NCI-H510A treated with DMSO at 0.1 percent for 48 hours (cell line): ENCODE measurements around the gene SLC38A1.

ENCODE experiments used
- DNase-seq: peaks from one replicate; lab custom pipeline; 2025; lab: John Stamatoyannopoulos, UW

SLC38A1 gene

DNA sequence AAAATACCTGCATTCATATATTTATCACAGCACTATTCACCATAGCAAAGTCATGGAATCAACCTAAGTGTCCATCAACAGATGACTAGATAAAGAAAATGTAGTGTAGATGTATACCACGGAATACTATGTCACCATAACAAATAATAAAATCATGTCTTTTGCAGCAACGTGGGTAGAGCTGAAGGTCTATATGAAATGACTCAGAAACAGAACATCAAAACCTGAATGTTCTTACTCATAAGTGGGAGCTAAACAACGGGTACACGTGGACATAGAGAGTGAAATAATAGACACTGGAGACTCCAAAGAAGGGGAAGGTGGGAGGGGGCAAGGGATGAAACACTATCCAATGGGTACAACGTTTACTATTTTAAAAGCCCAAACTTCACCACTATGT is 37.9 kb downstream of the SLC38A1 start:
- DNase-seq: no peak

DNA sequence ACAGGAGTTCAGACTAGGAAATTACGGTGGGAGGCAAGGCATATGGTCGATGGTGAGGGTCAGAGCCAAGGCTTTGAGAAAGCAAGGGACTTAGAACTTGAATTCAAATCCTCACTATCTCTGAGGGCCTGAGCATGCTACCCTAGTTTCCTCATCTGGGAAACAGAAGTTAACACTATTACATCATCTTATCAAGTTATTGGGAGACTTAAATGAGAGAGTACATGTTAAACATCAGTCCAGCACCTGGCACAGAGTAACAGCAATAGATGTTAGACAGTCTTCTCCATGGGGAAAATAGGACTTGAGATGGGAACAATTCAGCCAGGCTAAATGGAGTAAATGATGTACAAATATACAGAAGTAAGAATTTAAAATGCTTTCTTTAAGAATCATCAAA is 38.5 kb downstream of the SLC38A1 start:
- no peak for DNase-seq

DNA sequence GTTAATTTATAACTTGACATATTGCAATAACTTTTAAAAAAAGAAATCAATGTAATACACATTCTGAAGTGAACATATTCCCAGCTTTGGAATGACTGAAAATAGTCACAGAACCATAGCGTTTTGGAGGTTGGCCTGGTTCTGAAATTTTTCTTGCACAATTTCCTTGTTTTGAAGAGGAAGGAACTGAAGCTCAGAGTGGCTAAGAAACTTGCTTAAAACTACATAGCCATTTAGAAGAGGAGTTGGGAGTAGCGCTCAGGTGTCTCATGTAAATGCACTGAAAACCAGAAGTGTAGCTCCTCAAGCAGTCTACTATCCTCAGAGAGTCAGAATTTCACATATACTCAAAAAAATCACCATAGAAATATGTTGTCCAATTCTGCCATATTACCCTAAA is 41.2 kb downstream of the SLC38A1 start:
- no peak for DNase-seq

DNA sequence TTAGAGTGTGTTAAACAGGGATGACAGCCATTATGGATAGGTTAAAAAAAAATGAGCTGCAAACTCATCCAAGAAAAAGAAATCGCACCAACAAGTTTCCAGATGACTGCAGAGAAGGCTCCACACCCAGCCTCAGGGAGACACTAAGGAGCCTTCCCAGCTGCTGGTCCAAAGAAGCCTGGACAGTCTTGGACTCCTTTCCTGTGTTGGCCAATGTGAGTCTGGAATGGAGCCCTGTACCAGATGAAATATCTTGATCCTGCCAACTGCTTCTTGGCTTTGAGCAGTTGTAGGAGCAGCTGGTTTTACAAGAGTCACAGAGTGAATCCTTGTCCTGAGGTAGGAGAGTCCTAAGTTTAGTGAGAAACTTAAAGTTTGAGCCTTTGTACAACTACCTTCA is 44.5 kb downstream of the SLC38A1 start:
- DNase-seq: no peak

DNA sequence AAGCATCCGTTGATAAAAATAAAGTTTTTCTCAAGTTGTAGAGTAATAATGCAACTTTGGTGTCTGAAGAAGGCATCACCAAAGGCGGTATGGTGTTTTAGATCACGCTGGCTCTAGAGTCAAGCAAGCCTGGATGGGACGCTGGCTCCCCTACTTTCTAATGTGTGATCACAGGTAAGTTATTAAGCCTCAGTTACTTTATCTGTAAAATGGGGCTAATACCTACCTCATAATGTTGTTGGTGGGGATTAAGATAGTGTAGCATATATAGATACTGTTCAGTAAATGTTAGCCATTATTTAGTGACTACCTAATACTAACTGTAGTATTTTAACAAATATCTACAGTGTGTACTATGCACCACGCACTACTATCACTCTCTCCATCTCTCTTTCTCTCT is 45.8 kb downstream of the SLC38A1 start:
- no peak for DNase-seq

DNA sequence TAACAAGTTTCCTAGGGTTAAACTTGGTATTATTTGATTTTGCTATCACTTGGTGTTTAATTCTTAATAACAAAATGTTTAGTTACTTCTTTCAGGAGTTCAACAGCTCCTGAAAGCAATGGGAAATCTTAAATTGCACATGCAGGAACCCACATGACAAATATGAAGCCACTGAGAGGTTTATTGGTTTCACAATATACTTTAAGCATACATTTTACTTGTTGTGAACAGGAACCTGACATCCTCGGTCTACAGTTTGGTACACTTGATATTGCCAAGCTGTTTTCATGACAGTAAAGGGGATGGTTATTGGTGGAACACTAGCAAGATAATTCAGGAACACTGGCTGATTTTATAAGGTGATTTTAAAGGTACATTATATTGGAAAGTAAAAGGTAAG is 46.2 kb downstream of the SLC38A1 start:
- DNase-seq: no peak

DNA sequence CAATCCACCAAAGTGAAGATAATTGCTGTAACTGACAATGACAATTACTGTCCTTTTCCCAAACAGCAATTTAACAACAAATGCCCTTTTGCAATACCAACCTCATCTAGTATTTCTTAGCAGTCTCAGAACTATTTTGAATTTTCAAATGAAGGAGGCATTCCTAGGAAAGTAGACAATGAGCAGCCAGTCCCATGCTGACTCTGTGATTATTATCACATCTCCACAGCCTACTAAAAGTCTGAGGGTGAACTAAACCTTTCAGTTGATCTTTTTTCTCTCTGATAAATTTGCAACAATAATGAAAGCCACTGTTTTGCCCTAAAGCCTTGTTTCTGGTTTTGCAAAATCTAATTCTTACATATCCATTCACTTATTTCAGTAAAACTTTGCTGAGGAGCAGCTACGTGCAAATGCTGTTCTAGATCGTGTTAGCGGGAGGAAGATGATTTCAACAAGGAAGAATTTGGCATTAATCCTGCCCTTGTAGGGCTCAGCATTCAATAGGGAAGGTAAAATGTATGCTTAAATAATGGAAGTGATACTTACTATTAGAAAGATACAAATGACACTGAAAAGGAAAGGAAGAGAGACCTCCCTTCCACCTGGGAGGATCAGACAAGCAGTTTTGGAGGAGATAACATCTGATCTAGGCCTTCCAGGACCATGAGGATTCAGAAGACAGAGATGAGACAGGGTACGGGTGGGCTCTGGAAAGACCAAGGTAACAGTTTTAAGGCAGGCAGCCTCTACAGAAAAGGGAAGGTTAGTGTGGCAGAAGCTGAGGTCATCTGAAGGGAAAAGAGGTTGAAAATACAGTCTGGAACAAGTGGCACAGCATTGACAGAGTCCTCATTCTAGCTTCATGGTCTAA is 47.4 kb downstream of the SLC38A1 start:
- DNase-seq: no peak

DNA sequence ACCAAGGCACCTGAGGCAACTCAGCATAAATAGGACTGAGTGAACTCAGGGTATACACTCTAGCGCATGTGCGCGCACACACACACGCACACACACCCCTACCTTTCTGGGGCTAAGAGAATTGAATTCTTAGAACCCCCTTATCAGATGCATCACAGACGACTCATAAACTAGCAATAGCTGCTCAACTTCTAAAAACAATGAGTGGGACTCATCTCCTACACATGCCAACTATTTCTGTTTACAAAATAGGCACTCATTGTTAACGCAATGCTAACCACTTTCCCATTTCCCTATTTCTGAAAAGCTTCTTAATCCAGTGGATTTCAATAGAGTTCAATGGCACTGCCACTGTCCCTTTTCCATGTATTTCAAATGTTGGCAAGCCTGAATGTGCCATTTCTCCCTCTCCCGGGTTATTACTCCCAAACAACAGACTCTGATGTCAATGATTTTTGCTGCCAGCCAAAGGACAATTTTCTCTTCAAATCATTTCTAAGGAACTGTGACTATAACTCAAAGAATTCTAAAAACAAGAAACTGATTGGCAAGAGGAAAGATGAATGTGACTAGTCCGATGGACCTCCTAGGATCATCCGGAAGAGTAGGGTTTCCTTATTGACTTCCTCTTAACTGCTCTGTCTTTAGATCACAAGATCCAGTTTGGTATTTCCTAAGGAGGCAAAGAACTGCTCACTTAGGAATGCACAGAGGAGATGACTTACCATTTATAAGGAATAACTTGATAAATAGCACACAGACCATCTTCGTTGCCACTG is 48.8 kb downstream of the SLC38A1 start:
- DNase-seq: no peak

DNA sequence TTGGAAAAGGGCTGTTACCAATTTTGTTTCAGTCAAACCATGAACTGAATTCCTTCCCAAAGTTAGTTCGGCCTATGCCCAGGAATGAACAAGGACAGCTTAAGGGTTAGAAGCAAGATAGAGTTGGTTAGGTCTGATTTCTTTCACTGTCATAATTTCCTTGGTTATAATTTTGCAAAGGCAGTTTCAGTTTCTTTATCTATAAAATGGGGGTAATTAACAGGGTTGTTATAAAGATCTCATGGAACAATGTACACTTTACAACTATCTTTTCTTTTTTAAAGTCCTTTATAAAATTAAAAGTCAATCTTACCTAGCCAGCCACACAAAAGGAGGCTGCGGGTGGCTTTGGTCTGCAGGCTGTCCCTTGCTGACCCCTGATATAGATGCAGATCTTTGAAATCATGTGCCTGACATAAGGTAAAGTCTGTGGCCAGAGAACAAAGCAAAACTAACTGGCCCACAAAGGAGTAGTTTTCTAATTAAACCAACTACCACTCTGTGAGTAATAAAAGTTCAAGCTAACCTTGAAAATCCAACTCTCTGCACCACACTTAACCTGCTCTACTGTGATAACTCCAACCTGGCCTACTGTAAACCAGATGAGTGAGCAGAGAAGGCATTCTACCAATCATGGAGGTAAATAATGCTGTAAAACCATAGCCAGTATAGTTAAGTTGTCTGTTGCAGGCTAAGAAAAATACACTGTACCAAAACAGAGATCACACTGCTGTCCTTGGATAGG is 49.5 kb downstream of the SLC38A1 start:
- no peak for DNase-seq

DNA sequence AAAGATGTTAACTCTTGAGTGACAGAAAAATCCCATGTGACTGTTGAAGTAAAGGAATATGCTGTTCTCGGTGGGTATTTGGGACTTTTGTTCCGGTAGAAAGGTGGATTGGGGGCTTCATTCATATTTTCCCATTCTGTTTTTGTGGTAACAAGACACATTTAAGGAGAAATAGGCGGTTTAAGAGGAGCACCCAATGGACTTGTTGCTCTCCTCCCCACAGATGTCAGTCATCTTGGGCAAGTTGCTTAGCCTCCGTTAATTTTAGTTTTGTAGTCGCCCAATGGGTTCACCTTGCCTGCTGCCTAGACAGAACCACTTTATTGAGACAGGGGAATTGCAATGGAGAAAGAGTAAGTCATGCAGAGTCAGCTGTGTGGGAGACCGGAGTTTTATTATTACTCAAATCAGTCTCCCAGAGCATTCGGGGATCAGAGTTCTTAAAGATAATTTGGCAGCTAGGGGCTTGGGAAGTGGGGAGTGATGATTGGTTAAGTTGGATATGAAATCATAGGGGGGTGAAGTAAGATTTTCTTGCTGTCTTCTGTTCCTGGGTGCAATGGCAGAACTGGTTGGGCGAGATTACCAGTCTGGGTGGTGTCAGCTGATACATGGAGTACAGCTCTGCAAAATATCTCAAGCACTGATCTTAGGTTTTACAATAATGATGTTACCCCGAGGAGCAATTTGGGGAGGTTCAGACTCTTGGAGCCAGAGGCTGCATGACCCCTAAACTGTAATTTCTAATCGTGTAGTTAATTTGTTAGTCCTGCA is 50.3 kb downstream of the SLC38A1 start:
- no peak for DNase-seq

DNA sequence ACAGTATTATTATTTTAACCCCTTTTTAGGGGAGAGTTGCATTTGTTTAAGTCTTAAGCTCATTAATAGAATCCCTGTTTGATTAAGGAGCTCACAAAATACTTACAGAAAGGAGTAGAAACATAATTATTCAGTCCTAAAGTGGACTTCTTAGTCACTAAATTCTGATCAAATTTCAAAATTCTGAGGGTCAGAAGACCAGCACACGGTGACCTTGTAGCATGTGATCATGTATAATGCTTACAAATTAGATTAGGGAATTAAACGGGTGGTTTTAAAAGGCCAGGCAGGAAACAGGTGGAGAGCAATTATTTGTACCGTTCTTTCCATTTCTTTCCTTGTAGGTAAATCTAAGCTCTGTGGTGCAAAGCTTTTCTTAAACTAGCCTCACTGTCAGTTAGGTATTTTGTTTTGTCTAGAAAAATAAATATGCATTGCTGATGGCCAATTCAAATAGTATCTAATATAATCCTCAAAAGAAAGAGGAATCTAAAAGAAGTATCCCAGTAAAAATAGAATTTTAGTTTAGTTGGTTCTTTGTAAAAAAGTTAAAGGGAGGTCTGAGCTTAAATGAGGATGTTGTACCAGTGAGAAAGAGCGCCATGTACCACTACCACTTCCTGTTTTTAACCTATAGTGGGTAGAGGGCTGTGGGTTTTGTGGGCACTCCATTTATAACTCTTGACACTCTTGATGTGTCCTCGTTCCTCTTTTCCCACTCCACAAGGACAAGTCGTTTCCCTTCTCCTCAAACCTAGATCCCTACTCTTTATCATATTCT is 51.1 kb downstream of the SLC38A1 start:
- no peak for DNase-seq

DNA sequence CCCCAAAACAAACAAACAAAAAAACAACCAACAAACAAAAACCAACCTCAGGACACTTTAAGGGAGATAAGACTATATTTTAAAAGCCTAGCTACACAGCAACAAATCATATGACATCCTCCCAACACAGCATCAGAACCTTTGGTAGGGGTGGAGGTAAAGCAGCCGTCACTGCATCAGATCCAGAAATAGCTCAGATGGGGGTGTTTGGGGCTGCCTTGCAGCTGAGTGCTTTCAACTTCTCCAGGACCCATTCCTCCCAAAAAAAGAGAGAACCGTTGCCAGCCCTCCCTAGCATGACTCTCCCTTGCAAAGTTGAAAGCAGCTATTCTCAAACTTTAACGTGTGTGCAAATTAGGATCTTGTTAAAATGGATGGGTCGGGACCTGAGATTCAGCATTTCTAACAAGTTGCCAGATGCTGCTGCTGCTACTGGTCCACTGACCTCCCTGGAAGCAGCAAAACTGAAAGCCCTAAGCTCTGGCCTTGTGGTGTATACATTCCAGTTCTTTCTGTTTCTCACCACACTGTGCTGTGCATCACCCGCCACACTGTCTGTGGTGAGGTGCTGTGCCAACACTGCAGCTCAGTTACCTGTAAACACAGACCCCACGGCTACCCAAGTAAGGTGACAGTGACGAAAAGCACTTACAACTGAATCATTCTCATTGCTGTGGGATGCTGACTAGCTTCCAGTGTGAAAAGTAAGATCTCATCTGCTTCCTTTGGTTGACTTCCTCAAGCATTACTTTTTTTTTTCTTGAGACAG is 54.0 kb downstream of the SLC38A1 start:
- DNase-seq: no peak

DNA sequence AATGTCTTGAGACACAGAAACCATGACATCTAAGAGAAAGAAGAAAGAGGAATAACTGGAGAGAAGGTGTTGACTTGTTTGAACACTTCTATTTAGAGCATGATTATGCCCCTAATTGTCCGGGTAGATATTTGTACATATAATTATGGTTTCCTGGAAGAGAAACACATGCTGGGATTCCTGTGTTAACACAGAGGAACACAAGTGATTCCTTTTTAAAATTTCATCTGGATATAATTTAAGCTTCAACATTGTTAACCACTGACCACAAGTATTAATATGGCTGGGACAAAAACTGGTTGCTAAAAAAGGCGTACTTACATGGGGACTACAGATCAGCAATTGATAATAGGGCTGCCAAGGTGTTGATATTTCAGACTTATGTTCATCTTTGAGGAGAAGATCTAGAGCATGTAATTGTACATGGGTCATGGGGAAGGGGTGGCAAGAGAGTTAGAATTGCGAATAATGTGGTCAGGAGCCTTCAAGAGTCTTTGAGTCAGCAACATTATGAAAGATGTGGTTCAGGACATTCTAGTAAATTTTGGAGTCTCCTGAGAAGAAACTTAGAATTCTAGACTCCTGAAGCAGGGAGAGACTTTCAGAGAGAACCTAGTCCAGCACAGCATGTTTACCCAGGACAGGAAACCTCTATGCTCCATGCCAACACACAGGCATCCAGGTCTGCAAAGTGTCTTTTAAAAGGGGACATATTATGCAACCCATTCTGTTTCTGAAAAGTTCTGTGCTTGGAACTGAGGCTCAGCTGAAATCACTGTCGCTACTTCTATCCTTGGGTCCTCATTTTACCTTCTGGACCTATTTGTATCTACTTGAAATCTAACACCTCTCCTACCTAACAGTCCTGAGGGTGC is 56.5 kb downstream of the SLC38A1 start:
- DNase-seq: no peak

DNA sequence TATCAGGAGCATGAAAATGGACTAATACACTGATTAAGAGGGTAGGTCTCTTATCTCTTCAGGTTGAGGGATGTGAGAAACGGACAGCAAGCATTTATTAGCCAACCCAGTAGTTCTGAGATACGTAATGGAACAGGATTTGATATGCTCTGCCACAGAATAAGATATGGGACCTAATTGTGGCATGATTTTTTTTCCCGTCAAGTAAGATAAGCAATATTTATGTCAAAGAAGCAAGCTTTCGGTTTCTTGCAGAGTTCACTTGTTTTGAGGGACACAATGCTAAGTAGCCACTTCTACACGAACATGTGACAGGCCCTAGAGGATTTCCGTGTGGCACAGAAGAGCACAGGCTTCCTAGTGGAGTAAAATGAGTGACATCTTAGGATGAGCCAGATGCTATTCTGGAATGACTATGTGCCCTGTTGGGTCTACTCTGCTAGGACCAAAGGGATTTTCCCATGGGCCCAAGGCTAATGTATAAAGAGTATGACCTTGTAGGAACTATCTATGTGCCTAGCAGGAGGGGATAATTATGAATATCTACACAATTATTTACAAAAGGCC is 57.9 kb downstream of the SLC38A1 start:
- no peak for DNase-seq

DNA sequence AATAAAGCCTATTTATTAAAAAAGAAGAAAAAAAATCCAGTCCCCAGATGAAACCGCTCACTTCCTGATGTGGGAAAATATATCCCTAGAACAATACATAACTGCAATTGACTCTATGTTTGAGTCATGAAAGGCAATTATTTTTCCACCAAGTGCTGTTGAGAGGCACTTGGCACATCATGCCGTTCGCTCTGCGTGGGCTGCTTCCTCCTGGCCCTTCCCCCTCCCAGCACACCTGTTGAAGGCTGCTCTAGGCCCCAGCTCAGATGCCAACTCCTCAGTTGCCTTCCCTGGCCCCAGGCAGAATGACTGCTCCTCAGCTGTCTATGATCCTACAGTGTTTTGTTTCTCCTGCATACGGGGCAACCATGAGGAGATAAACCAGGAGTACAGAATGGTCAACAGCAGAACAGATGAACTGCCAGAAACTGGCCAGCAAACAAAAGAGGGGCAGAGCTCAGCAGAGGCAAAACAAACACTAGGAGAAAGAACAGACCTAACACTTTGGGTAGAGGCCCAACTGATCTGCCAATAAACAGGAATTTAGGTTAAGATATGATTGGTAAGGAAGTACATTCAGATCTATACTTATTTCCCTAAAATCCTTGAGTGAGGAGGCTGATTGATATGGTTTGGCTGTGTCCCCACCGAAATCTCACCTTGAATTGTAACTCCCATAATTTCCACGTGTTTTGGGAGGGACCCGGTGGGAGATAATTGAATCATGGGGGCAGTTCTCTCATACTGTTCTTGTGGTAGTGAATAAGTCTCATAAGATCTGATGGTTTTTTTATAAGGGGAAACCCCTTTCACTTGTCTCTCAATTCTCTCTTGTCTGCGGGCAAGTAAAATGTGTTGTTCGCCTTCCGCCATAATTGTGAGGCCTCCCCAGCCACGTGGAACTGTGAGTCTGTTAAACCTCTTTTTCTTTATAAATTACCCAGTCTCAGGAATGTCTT is 58.6 kb downstream of the SLC38A1 start:
- peak; percentile 93 for DNase-seq

DNA sequence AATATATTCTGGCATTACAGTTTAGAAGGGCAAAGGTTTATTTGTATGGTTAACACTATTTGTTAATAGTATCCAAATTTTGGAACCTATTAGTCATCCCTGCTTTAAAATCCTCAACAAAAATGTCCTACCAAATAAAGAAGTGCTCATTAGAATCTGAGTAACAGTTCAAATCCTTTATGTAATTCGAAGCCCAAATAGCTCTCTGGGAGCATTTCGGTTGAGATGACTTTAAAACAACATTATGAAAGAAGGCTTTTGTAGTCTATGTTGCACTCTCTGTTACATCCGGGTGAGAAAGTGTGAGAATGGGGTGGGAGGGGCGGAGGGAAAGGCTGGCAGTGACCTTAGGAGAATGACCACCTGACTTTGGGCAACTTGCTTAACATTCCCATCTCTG is 59.7 kb downstream of the SLC38A1 start:
- peak; percentile 25 for DNase-seq

DNA sequence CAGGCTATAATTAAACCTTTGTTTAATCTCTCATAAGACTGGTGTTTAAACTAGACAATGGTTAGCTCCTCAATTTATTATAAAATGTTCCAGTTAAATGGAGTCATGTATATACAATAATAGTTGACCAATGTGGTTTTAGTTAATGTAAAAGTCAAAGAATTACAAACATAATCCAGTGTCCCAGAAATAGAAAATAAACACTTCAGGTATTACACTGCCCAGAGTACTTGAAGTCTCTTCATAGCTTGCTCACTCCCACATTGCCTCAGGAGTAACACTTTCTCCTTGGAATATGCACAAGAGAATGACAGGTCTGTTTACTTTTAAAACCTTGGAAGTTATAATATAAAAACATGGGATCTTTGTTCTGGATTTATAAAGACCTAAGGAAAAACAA is 60.5 kb downstream of the SLC38A1 start:
- DNase-seq: peak; percentile 28

DNA sequence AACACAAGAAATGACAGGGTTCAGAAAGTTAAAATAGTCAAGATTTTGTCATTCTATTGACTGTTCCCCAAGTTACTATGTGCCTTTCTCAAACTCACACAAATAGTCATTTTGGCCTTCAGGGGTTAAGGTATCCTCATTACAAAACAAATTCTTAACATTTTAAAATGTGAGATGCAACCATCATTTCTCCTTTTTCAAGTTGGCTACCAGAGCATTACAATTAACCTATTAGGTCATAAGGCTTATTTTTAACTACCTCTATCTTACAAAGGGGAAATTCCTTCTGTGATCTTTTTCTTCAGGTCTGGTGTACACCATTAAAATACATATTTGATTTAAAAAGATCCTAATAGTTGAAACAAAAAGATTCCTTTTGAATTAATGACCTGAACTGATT is 61.2 kb downstream of the SLC38A1 start:
- DNase-seq: no peak
